NOMO-1 treated with DMSO at 0.1 percent for 48 hours (cell line): Measurements from ENCODE around the gene ATOH8.
A peak's percentile ranks its signal among the peaks of the same experiment; 100 is the strongest.
"Not testable (repeated sequence)": the region's sequence is repeated elsewhere in the genome, so short reads cannot be mapped to it uniquely, and the experiment has no call there.

Experiments used
- DNase-seq: peaks from one replicate; lab custom pipeline; 2025; ENCODE audit not compliant: unreplicated experiment; lab: John Stamatoyannopoulos, UW

ATOH8 gene, protein sequence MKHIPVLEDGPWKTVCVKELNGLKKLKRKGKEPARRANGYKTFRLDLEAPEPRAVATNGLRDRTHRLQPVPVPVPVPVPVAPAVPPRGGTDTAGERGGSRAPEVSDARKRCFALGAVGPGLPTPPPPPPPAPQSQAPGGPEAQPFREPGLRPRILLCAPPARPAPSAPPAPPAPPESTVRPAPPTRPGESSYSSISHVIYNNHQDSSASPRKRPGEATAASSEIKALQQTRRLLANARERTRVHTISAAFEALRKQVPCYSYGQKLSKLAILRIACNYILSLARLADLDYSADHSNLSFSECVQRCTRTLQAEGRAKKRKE

DNA sequence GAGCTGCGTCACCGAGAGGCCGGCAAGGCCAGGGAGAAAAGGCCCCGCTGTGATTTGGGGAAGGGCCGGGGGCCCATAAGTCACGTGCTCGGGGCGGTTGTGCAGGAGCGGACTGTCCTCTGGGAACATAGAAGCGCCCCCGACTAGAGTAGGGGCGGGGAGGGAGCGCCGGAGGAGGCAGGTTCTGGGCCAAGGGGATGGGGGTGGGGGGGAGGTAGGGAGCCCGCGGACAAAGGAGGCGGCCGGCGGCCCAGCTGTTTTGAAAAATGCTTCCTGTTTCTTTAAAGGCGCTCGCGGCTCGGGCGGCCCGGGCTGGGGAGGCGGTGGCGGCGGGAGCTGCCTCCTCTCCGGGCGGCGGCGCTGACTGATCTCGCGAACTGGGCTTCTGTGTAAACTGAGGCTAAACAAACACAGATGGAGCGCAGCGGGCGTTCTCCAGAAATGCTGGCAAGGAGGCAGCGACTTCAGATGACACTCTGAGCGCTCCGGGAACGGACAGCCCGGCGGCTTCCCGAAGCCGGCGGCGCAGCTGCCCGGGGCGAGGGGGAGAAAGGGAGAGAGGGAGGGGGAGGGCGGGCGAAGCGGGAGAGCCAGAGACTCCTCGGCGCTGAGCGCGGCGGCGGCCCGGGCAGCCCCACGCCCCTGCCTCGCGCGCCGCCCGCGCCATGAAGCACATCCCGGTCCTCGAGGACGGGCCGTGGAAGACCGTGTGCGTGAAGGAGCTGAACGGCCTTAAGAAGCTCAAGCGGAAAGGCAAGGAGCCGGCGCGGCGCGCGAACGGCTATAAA is at the start of gene ATOH8:
Gene ATOH8 (plus strand): TSS at position 467 of the 788 bp plus-strand sequence. CDS start 199 bp downstream, at position 666.
- peak; percentile 52 for DNase-seq

DNA sequence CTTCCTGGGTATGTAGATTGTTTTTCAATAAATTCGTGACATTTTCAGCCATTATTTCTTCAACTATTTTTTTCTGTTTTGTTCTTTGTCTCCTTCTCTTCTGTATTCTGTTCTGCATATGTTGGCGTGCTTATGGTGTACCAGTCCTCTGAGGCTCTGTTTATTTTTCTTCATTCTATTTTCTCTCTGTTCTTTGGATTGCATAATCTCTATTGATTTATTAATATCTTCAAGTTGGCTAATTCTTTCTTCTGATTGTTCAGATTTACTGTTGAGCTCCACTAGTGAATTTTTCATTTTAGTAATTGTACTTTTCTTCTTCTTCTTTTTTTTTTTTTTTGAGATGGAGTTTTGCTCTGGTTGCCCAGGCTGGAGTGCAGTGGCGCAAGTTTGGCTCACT is 49.8 kb upstream of the ATOH8 start:
- DNase-seq: no peak

DNA sequence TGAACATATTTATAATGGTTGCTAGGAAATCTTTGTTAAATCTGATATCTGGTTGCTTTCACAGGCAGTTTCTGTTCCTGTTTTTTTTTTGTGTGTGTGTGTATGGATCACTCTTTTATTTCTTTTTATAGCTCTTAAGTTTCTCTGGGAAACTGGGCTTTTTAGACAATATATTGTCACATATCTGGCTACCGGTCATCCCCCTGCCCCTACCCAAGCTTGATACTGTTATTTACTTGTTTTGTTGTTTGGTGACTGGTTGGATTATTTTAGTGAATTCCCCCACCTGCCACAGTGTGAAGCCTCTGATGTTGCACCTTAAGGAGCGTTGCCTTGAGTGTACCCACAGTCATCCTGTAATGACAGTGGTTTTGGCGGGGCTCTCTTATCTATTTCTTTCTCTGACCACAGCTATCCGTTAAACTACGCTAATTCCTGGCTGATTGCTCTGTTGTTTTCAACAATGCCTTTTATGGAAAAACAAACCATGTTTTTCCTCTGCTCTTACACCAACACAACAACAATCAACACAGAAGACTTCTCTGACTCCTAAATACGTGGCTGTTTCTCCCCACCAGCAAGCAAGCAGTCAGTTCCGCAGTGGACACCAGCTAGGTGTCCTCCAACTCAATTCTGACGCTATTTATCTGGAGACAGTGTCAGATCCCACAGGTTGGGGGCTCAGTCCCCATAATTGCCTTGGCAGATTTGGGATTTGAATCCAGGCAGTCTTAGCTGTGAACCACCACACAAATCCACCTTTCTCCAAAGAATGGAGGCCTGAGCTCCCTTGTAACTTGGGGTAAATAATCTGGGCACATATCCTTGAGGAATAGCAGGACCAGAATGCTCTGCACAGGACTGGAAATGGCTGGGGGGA is 48.8 kb upstream of the ATOH8 start:
- DNase-seq: peak; percentile 88

DNA sequence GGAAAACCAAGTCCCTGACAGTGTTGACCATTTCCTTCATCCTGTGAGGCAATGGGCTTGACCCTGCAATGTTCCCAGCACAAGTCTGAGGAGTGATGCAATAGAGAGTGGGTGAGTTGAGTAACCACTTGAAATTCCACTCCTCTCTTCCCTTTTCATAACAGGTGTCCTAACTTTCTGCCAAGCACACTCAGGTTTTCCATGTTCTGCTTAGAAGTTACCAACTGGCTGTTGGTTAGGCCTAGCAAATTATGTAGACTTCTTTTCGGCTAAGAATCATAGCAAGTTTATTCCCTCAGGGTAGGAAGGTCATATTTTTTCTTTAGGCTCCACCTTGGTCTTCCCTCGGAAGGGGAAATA is 48.1 kb upstream of the ATOH8 start:
- peak; percentile 26 for DNase-seq

DNA sequence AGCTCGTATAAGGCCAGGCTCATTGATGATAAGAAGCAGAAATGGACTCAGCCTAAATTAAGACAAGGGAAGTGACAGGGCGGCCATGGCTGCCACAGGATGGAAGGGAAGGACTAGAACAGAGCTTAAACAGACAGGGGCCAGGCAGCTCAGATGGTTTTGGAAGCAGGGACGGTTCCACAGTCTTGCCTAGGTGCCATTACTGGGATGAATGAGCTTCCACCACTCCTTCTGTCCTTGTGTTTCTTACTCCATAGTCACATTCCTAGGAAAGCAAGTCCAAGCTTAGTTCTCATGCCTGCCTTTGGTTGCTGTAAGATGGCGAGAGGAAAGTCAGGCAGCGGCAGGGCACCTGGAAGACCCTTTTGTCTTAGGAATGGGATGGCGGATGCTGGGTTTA is 47.7 kb upstream of the ATOH8 start:
- no peak for DNase-seq

DNA sequence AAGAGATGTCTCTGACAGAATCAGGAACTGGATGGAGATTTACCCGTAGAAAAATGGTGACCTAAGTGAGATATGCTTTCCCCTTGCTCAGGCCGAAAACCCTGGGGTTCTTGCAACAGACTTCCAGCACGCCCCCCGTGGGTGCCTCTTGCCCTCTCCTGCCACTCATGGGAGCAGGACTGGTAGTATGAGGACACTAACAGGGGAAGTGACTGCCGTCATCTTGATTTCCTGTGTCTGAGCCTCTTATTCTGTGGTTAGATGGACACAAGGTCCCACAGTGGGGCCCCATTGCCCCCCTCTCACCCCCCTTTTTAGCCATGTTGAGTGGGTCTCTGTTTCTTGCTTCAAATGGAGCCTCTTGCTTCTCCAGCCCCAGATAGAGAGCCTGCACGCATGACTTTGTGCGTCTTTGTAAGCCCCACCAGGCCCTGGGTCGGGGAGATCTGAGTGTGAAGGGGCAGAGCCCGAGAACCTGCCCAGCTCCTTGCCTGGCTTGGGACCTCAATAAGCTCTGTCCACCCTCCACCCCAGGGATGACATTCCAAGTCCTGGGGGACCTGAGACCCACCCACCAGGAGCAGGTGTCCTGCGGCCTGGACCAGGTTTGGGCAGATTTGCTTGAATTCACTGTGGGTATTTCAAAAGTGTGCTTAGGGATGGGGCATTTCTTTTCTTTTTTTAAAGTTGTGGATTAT is 47.0 kb upstream of the ATOH8 start:
- DNase-seq: peak; percentile 78

DNA sequence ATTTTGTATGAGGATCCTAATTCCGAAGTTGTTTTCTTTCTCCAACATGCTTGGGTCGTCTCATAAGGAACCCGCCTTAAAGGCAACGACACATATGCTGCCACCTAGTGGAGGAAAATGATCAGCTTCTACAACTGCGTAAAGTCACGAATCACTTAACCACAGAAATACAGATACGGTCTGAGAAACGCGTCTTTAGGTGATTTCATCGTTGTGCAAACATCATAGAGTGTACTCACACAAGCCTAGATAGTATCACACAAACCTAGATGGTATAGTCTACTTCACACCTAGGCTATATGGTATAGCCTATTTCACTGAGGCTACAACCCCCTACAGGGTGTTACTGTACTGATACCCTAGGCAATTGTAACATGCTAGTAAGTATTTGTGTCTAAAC is 46.5 kb upstream of the ATOH8 start:
- peak; percentile 91 for DNase-seq

DNA sequence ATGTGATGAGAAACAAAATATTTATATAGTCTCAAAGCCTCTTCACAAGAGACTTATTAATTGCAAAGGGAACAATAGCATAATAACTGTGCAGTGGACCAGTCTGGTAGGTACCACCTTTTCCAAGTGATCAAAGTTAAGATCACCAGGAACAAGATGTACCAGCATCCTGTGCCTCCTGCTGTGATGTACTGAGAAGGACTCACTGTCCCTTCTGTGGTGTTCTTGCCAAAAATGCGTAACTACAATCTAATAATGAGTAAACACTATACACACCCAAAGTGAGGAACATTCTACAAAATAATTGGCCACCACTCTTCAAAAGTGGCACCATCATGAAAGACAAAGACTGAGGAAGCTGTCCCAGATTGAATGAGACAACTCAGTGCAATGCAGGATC is 45.1 kb upstream of the ATOH8 start:
- no peak for DNase-seq

DNA sequence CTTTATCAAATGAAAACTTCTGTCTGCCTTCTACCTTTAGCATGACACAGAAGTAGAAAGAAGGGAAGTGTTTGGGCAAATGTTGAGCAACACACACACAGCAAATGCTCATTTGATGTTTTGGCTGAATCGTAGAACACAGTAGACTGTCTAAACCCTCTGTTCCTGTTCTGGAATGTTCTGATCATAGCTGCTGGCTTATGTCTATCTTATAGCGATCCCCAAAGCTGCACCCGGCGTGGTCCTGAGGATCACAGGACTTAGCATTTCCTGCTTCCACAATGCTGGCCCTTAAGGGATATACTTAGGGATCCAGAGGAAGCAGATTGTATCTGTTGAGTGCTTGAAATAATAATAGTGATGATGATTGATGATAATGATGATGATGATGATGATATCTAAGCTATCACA is 44.4 kb upstream of the ATOH8 start:
- DNase-seq: peak; percentile 75

DNA sequence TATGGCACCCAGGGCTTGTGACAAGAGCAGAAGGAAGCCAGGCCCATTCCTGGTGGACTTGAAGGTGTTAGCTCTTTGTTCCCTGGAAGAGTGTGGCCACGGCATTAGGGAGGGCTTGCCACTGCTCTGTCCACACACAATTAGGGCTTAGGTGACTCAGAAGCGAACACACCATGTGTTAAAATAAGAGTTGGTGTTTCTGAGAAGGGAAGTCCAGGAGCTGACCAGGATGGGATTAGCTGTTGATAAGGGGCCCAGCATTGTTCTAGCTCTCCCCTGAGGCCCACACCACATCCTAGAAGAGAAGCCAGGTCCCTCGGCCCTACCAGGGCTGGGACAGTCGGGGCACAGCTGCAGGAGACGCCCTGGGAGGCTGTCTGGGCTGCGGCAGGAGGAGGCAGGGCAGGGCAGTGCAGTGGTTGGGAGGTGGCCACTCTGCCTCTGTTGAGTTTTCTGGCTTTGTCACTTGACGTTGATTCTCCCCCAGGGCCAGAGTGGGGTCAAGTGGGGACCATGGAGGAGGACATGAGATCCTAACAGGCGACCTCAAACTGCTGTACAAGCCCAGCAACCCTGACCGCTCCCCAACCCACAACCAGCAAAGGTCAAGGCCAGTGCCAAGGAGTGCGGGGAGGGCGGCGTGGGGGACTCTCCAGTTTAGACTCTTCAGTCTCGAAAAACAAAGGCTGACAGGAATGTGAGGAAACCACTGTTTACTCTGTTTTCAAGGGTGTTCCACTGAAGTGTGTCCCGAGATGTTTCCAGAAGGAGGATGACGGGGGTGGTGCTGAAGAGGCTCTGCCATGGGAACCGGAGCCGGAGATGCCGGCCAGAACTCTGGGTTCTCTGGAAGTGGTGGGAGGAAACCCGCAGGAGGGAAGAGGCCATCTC is 42.9 kb upstream of the ATOH8 start:
- DNase-seq: no peak

DNA sequence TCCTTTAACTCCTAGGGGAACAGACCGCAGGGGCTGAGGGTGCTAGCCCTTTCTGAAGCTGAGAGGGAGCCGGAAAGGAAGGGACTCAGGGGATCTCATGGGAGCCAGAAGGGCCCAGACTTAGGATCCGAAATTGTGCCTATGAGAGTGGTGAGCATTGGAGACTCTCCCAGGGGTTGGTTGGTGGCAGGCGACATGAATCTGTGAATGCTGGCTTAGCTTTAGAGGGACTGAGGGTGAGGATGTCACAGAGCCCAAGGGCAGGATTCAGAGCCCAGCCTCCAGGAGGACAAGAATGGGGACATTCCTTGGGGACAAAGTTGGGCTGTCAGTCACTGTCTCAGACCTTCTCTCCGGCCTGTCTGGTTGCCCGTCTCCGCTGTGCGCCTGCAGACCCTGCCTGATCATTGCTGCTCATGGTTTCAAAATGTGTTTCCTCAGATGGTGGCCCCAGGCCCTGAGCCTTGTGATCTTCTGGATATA is 42.2 kb upstream of the ATOH8 start:
- DNase-seq: no peak

DNA sequence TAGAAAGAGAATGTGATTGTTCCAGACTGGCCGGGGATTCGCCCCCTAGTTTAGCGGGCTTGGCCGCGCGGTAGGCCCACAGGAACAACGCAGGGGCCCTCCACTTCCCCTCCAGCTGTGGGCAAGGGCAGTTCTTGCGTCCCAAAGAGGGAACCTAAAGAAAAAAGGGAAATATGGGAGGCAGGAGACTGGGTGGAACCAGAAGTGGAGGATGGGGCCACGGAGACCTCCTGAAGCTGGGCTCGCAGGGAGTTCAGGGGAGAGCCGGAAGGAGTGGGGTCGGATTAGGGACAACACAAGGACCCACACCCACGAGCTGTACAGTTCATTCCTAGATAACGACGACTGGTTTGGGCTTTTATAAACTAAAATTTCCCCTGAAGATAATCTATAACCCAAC is 41.5 kb upstream of the ATOH8 start:
- DNase-seq: peak; percentile 69

DNA sequence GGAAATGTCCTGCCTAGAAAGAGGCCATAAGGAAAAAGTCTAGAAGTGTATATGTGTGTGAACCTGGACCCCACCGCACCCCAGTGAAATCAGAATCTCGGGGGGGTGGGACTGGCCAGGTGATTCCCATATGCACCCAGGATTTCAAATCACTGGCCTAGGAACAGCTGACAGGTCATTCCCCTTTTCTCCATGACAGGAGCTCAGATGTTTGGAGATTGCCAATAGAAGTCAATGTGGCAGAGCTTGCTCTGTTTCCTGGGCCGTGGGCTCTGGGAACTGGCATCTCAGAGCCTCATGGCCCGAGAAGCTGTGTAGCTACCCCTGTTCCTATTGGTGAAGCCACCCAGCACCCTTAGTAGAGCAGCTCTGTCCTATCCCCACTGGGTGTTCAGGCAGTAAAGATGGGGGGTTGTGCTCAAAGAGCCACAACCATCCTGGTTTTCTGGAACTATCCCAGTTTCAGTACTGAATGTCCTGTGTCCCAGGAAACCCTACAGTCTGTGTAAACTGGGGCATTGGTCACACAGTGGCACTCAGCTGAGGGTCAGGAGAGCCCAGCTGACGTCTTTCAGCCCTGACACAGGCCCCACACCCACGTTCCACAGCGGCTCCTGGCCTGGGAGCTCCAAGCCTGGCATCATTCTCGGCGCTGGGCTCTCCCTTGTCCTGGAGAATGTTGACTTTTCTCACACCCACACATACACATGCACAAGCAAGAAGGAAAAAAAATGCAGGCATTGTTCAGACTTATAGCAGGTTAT is 40.8 kb upstream of the ATOH8 start:
- DNase-seq: no peak

DNA sequence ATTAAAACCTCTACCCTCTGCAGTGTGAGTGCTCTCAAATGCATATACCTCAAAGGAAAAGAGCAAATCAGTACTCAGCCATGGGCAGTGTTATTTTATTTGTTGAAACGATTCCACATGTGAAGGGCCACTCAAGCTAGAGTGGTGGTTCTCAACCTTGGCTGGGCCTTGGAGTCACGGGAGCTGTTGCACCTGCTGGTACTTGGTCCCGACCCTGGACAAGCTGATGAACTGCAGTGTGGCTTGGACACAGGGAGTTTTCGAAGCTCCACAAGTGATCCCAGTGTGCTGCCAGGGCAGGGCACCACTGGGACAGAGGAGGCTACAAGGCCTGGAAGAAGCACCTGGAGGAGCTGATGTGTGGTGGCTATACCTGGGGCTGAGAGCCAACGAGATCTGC is 40.0 kb upstream of the ATOH8 start:
- no peak for DNase-seq

DNA sequence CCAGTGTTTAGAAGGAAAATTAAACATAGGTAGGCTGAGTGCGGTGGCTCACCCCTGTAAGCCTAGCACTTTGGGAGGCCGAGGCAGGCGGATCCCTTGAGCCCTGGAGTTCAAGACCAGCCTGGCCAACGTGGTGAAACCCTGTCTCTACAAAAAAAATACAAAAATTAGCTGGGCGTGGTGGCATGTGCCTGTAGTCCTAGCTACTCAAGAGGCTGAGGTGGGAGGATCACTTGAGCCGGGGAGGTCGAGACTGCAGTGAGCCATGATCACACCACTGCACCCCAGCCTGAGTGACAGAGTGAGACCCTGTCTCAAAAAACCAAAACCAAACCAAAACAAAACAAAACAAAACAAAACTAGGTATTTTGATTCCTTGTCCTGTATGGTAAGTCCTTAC is 39.4 kb upstream of the ATOH8 start:
- not testable (repeated sequence) for DNase-seq

DNA sequence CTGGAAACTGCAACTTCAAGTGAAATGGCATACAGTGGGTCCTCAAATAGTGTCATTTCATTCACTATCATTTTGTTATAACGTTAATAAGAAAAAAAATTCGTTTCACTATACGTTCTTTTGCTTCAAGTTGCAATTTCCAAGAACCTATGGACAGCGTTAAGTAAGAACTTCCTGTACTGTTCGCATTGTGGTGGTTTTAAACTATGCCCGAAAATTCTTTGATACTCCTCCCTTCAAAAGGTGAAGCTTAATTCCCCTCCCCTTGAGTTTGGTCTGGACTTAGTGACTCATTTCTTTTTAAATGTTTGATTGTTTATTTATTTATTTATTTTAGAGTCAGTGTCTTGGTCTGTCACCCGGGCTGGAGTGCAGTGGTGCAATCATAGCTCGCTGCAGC is 39.0 kb upstream of the ATOH8 start:
- DNase-seq: no peak

DNA sequence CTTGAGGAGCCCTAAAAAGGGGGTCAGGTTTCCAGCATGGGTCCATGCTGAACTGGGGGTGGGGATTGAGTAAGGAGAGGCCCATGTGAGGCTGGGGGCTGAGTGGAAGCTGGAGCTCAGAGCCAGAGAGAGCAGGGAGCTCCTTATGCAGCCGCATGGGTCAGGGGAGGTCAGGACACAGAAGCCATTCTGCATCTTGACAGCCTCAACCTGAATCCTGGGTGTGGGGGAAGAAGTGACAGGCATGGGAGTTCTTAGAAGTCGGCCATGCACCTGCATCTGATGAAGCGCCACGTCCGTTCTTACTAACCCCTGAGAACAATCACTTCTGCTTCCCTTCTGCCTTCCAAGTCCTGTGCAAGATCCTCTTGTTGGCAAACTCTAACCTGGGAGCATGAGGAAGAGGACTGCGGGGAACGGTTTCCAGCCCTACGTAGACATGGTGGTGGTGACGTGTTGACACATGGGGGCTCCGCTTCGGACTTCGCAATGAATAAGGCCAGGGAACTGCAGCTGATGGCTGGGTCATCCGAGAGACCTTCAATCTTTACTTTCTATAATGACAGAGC is 37.4 kb upstream of the ATOH8 start:
- no peak for DNase-seq

DNA sequence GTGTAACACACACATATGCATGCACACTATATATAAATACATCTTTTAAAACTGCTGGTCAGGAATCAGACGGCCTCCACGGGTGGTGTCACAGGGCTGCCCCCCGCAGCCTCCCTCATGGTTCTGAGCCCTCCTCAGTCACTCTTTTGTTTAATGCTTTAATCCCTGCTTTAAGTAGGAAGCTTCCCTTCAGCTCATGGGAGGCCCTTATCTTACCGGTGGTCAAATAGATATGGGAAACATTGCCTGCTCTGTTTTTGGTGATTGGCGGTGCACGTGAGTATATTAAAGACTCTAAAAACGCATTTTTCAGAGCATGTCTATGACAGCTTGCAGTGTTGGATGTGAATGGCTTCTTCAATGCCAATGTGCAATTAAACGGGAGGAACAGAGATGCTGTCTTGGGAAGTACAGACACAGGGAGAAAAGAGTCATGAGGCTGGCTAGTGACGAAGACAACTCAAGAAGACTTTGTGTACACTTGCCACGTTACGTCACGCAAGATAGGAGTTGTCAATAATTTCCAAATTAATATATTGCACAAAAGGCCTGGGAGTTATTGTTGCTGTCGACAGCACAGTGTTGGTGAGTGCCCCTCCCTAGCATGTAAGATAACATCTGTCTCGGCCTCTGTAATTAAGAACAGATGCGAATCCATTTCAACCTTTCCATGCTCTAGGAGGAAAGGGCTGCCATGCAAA is 36.3 kb upstream of the ATOH8 start:
- no peak for DNase-seq
